Colonic mucosa (tissue), 4 donors: ENCODE results near the gene APLF. TPM values are rescaled to one million over a fixed set of nuclear protein-coding genes. Genes with fewer than 3 reads are reported as not detected.

ENCODE experiments used
- DNase-seq: peaks from one replicate; pipeline ENCODE4 v3.0.0-alpha.2; 2020
- H3K27ac ChIP-seq: fragments of 200-600 bp; one replicate; pipeline ENCODE4 v1.8.0; 2021
- H3K27me3 ChIP-seq: fragments of 200-600 bp; one replicate; pipeline ENCODE4 v1.8.0; 2021
- H3K36me3 ChIP-seq: fragments of 200-600 bp; one replicate; pipeline ENCODE4 v1.8.0; 2021
- H3K4me1 ChIP-seq: fragments of 200-600 bp; one replicate; pipeline ENCODE4 v1.8.0; 2021; ENCODE audit warnings: mild to moderate bottlenecking
- H3K4me3 ChIP-seq: fragments of 200-600 bp; one replicate; pipeline ENCODE4 v1.8.0; 2021
- H3K9ac ChIP-seq, 2 donors: one replicate each; pipeline ENCODE4 v1.7.0; 2013; ENCODE audit warnings: control low read depth in 2 of 2, low read depth in 2 of 2, low read length in 2 of 2
- H3K9me3 ChIP-seq: fragments of 200-600 bp; one replicate; pipeline ENCODE4 v1.8.0; 2021
- intact Hi-C: fragments of 100-400 bp; cut with DNase I; formaldehyde crosslinking; loops from one replicate; pipeline ENCODE4 v1.14.1; 2022
- total RNA-seq, 2 donors: library from RNA; stranded (reverse); fragmentation: NEBNext Ultra II Directional in 1 of 2; extraction: Animal tissue kit (Norgen Biotek cat#: 25700) in 1 of 2; gene quantifications; one replicate each; pipeline ENCODE4 v1.2.1, GENCODE V29; 2021
- TF ChIP-seq, protein P1 (sequence below): fragments of 200-600 bp; IDR thresholded peaks from one replicate; pipeline ENCODE4 v1.8.0; 2022; ENCODE audit warnings: antibody characterized with exemption, mild to moderate bottlenecking
- donor health status: healthy.
- donor health status: DM: no; HTN: no; CAD: no.
- donor health status: DM: no; HTN: no; CAD: no.

Gene APLF
- total RNA-seq, 2 donors from 2014 or later: 0.96 to 2.6 TPM

GRCh38 chr2:68588589-68588988, 121.2 kb downstream of the APLF start:
- Histone ChIP-seq H3K9ac (no peak overlapping the region), H3K4me1 (no peaks in the 10 kb centered on the region), H3K27ac (no peak overlapping the region), H3K36me3 (no peaks in the 10 kb centered on the region), H3K4me3 (no peak overlapping the region), H3K27me3 (no peaks in the 10 kb centered on the region), H3K9me3 (no peaks in the 10 kb centered on the region)
- intact Hi-C loops: no loop called here
- TF ChIP-seq, protein P1, sequence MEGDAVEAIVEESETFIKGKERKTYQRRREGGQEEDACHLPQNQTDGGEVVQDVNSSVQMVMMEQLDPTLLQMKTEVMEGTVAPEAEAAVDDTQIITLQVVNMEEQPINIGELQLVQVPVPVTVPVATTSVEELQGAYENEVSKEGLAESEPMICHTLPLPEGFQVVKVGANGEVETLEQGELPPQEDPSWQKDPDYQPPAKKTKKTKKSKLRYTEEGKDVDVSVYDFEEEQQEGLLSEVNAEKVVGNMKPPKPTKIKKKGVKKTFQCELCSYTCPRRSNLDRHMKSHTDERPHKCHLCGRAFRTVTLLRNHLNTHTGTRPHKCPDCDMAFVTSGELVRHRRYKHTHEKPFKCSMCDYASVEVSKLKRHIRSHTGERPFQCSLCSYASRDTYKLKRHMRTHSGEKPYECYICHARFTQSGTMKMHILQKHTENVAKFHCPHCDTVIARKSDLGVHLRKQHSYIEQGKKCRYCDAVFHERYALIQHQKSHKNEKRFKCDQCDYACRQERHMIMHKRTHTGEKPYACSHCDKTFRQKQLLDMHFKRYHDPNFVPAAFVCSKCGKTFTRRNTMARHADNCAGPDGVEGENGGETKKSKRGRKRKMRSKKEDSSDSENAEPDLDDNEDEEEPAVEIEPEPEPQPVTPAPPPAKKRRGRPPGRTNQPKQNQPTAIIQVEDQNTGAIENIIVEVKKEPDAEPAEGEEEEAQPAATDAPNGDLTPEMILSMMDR: no peak
- no peak for DNase-seq

- Histone ChIP-seq H3K4me1 (no peaks in the 10 kb centered on the region), H3K4me3 (no peak overlapping the region), H3K27ac (no peak overlapping the region), H3K9me3 (no peaks in the 10 kb centered on the region), H3K36me3 (no peaks in the 10 kb centered on the region), H3K27me3 (no peaks in the 10 kb centered on the region), H3K9ac (no peak overlapping the region)
- TF ChIP-seq, protein P1: no peak
- no peak for DNase-seq
- intact Hi-C loops: loop anchor here (10.0 kb wide), 1 partner anchor 105 kb away; no protein-coding TSS in a partner anchor
Observed at GRCh38 chr2:68589963-68590362, 122.6 kb downstream of the APLF start.

GRCh38 chr2:68590702-68591101, 123.3 kb downstream of the APLF start:
- no peaks in the 10 kb centered on the region for H3K9me3 ChIP-seq
- no peak overlapping the region for H3K27ac ChIP-seq
- H3K27me3 ChIP-seq: no peaks in the 10 kb centered on the region
- DNase-seq: no peak
- TF ChIP-seq, protein P1: no peak
- H3K9ac ChIP-seq: no peak overlapping the region
- no peaks in the 10 kb centered on the region for H3K4me1 ChIP-seq
- no peaks in the 10 kb centered on the region for H3K36me3 ChIP-seq
- H3K4me3 ChIP-seq: no peak overlapping the region
- intact Hi-C loops: loop anchor here (10.0 kb wide), 1 partner anchor 106 kb away; no protein-coding TSS in a partner anchor

DNA sequence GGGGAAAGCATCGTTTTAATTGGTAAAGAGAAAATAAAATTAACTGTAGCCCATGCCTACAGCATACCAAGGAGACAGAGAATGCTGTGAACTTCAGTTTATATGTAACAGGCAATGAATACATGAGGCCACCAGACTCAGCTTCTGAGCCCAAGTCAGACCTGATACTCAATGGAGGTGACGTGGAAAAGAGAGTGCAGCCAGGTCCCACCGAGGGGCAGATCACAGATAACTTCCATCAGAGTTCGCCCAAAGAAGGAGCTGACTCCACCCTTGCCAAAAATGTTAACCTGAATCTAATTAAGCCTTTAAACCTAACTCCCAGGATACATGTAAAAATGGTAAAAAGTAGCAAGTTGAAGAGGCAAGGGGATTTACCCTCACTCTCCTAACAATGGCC, 123.8 kb downstream of the APLF start:
- no peak overlapping the region for H3K27ac ChIP-seq
- DNase-seq: no peak
- no peaks in the 10 kb centered on the region for H3K9me3 ChIP-seq
- H3K9ac ChIP-seq: no peak overlapping the region
- no peak overlapping the region for H3K4me3 ChIP-seq
- intact Hi-C loops: loop anchor here (10.0 kb wide), 1 partner anchor 106 kb away; no protein-coding TSS in a partner anchor
- H3K27me3 ChIP-seq: no peaks in the 10 kb centered on the region
- TF ChIP-seq, protein P1: no peak
- H3K4me1 ChIP-seq: no peaks in the 10 kb centered on the region
- H3K36me3 ChIP-seq: no peaks in the 10 kb centered on the region

GRCh38 chr2:68594041-68594440, 126.7 kb downstream of the APLF start:
- TF ChIP-seq, protein P1: no peak

More at GRCh38 chr2:68594041-68594440, 126.7 kb downstream of the APLF start:
- intact Hi-C loops: loop anchor here (10.0 kb wide), 1 partner anchor 109 kb away; no protein-coding TSS in a partner anchor
- no peak for DNase-seq
- Histone ChIP-seq H3K9me3 (no peaks in the 10 kb centered on the region), H3K4me1 (no peaks in the 10 kb centered on the region), H3K36me3 (no peaks in the 10 kb centered on the region), H3K4me3 (no peak overlapping the region), H3K9ac (no peak overlapping the region), H3K27ac (no peak overlapping the region), H3K27me3 (no peaks in the 10 kb centered on the region)
